Lung (tissue), 12 donors: ENCODE results near the gene PRKCA. TPM values are rescaled to one million over a fixed set of nuclear protein-coding genes. Genes with fewer than 3 reads are reported as not detected.

Source experiments
- ATAC-seq: fragments of 200-7000 bp; cut with Tn5 transposase; one replicate; pipeline ENCODE4 v1.9.1; 2020; ENCODE audit warnings: moderate number of reproducible peaks; ENCODE audit not compliant: insufficient read depth, low FRiP score
- DNase-seq, 3 donors: peaks; one replicate each; pipeline ENCODE4 v3.0.0-alpha.2; 2013 to 2017
- H3K27ac ChIP-seq, 2 donors: one replicate each; pipeline ENCODE4 v1.5.1; 2013; ENCODE audit warnings: mild to moderate bottlenecking in 2 of 2, moderate library complexity in 2 of 2, control low read depth in 1 of 2, inconsistent platforms in 1 of 2, low read depth in 1 of 2, low read length in 1 of 2
- H3K27me3 ChIP-seq, 3 donors: one replicate each; pipeline ENCODE4 v1.5.1; 2013; ENCODE audit warnings: low read length in 2 of 3; ENCODE audit not compliant: control insufficient read depth in 3 of 3, insufficient read depth in 3 of 3
- H3K36me3 ChIP-seq, 4 donors: one replicate each; pipeline ENCODE4 v1.5.1; 2013; ENCODE audit warnings: low read length in 4 of 4, mild to moderate bottlenecking in 1 of 4, moderate library complexity in 1 of 4; ENCODE audit not compliant: control insufficient read depth in 4 of 4, insufficient read depth in 4 of 4
- H3K4me1 ChIP-seq, 5 donors: one replicate each; pipeline ENCODE4 v1.5.1; 2013; ENCODE audit warnings: low read length in 5 of 5, mild to moderate bottlenecking in 2 of 5, moderate library complexity in 1 of 5; ENCODE audit not compliant: control insufficient read depth in 5 of 5, insufficient read depth in 5 of 5
- H3K4me3 ChIP-seq: one replicate; pipeline ENCODE4 v1.5.1; 2013; ENCODE audit warnings: mild to moderate bottlenecking, control low read depth, moderate library complexity
- H3K9ac ChIP-seq, 2 donors: one replicate each; pipeline ENCODE4 v1.5.1; 2013; ENCODE audit warnings: low read length in 2 of 2, control low read depth in 1 of 2; ENCODE audit not compliant: insufficient read depth in 1 of 2
- H3K9me3 ChIP-seq, 4 donors: one replicate each; pipeline ENCODE4 v1.5.1; 2013; ENCODE audit warnings: low read length in 3 of 4, mild to moderate bottlenecking in 1 of 4, moderate library complexity in 1 of 4; ENCODE audit not compliant: control insufficient read depth in 4 of 4, insufficient read depth in 3 of 4
- CTCF ChIP-seq: IDR thresholded peaks from 2 replicates; pipeline ENCODE4 v1.5.1; 2012; ENCODE audit warnings: mild to moderate bottlenecking; ENCODE audit errors: control extremely low read depth, extremely low read depth
- WGBS, 2 donors: extraction: QIAGEN DNeasy Blood & Tissue Kit; methylation state at CpG; one replicate each; pipeline ENCODE4 v1.1.7; 2013; 5-methylcytosine and 5-hydroxymethylcytosine counted together
- polyA plus RNA-seq, 2 donors: library from polyadenylated mRNA; stranded (reverse); fragments of 200-250 nt; gene quantifications; one replicate each; pipeline ENCODE4 v1.2.1, GENCODE V29; 2013
- total RNA-seq, 2 donors: library from RNA; depleted of rRNA in 1 of 2; stranded (reverse); fragments of >200 nt in 1 of 2; gene quantifications; one replicate each; pipeline ENCODE4 v1.2.1, GENCODE V29; 2014 to 2021
- donor health status: control.
- donor health status: control.
- donor health status: Bipolar disorder and iron deficiency.
- donor health status: healthy.
- donor health status: DM: yes; HTN: yes; CAD: no.

Gene PRKCA
- total and polyA plus RNA-seq, 4 donors = 3.4 to 34.8 (median 13.8) TPM

DNA sequence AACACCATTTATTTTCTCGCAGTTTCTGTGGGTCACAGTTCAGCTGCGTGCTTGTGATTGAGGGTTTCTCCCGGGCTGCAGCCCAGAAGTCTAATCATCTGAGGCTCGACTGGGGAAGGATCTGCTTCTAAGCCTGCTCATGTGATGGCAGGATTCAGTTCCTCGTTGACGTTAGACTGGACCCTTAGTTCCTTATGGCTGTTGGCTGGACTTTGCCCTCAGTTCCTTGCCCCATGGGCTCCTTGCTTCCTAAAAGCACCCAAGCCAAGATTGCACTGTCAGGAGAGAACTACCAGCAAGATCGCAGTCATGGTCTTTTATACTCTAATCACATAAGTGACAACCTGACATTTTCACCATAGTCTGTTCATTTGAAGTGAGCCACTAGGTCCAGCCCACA, 250.0 kb downstream of the PRKCA start:
- 84 to 88% methylated on average over 7 of the region's 7 CpGs for WGBS, 2 donors
- ATAC-seq = no peak

GRCh38 chr17:66555605-66556004, 253.2 kb downstream of the PRKCA start:
- Histone ChIP-seq H3K4me3 (no peak overlapping the region), H3K27me3 (no peaks in the 10 kb centered on the region), H3K9ac (no peak overlapping the region), H3K36me3 (no peaks in the 10 kb centered on the region), H3K4me1 (no peaks in the 10 kb centered on the region), H3K9me3 (peaks cover 0 to 7% (median 1%) of the 10 kb centered on the region in 4 donors), H3K27ac (no peak overlapping the region)
- no peak for DNase-seq
- no peak for TF ChIP-seq CTCF
- 68 to 84% methylated on average over 2 of the region's 2 CpGs for WGBS, 2 donors
- ATAC-seq = no peak

More for the DNA sequence above, 250.0 kb downstream of the PRKCA start:
- Histone ChIP-seq H3K9me3 (peaks cover 0 to 5% (median 1%) of the 10 kb centered on the region in 4 donors), H3K4me3 (no peak overlapping the region), H3K9ac (no peak overlapping the region), H3K27ac (no peak overlapping the region), H3K27me3 (no peaks in the 10 kb centered on the region), H3K4me1 (peaks cover 0 to 14% (median 6%) of the 10 kb centered on the region in 5 donors), H3K36me3 (no peaks in the 10 kb centered on the region)
- no peak for TF ChIP-seq CTCF
- no peak for DNase-seq

- ATAC-seq = no peak
Observed at GRCh38 chr17:66557200-66557599, 254.8 kb downstream of the PRKCA start.

More at GRCh38 chr17:66557200-66557599, 254.8 kb downstream of the PRKCA start:
- no peaks in the 10 kb centered on the region for H3K27me3 ChIP-seq
- no peaks in the 10 kb centered on the region for H3K4me1 ChIP-seq
- H3K9ac ChIP-seq = no peak overlapping the region
- TF ChIP-seq CTCF = no peak
- no peak overlapping the region for H3K27ac ChIP-seq
- no peak for DNase-seq
- H3K4me3 ChIP-seq = no peak overlapping the region
- WGBS, 2 donors = 86 to 94% methylated on average over 3 of the region's 3 CpGs
- H3K36me3 ChIP-seq = no peaks in the 10 kb centered on the region
- peaks cover 0 to 7% (median 3%) of the 10 kb centered on the region in 4 donors for H3K9me3 ChIP-seq
